SK-N-MC (cell line): ENCODE data around the gene DOCK1.
"Not testable (repeated sequence)": the region's sequence is repeated elsewhere in the genome, so short reads cannot be mapped to it uniquely, and the experiment has no call there.

Source experiments
- EZH2 ChIP-seq: fragments of 200-600 bp; sonication (generic); IDR thresholded peaks from one replicate; pipeline ENCODE4 v1.6.1; 2017; ENCODE audit warnings: antibody characterized with exemption
- FOXP2 ChIP-seq: optimal IDR thresholded peaks from 2 replicates; pipeline ENCODE3; 2011; ENCODE audit warnings: mild to moderate bottlenecking, moderate library complexity; ENCODE audit not compliant: insufficient read depth; ENCODE audit errors: extremely low read length, control extremely low read depth
- POLR2AphosphoS5 ChIP-seq: IDR thresholded peaks from 2 replicates; pipeline ENCODE4 v1.6.1; 2012; ENCODE audit warnings: mild to moderate bottlenecking, low read depth, low read length, borderline replicate concordance

DNA sequence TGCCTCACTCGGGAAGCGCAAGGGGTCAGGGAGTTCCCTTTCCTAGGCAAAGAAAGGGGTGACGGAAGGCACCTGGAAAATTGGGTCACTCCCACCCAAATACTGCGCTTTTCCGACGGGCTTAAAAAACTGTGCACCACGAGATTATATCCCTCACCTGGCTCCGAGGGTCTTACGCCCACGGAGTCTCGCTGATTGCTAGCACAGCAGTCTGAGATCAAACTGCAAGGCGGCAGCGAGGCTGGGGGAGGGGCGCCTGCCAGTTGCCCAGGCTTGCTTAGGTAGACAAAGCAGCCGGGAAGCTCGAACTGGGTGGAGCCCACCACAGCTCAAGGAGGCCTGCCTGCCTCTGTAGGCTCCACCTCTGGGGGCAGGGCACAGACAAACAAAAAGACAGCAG is 23.2 kb upstream of the DOCK1 start:
- not testable (repeated sequence) for TF ChIP-seq POLR2AphosphoS5, EZH2, FOXP2
